SU-DHL-6 (cell line): ENCODE data around the gene CDC42BPG.
A peak's percentile ranks its signal among the peaks of the same experiment; 100 is the strongest.

ENCODE experiments used
- H2AFZ ChIP-seq: fragments of 200-600 bp; sonication (generic); 2 replicates; pipeline ENCODE4 v1.6.1; 2014; ENCODE audit warnings: low read depth, mild to moderate bottlenecking, moderate library complexity, mixed read lengths, antibody characterized with exemption, low read length; ENCODE audit not compliant: severe bottlenecking
- H3F3A ChIP-seq: fragments of 200-600 bp; shearing (Covaris generic); 2 replicates; pipeline ENCODE4 v1.6.0; 2016; ENCODE audit warnings: antibody characterized with exemption, mild to moderate bottlenecking; ENCODE audit not compliant: insufficient read depth
- H3K27ac ChIP-seq: fragments of 200-600 bp; sonication (generic); 2 replicates; pipeline ENCODE4 v1.5.1; 2016; ENCODE audit warnings: low read depth, mild to moderate bottlenecking, low read length, moderate library complexity, mixed read lengths
- H3K27me3 ChIP-seq: fragments of 200-600 bp; sonication (generic), shearing (Covaris generic); 2 replicates; pipeline ENCODE4 v1.6.0; 2014; ENCODE audit warnings: mild to moderate bottlenecking, low read length
- H3K36me3 ChIP-seq: fragments of 200-600 bp; sonication (generic); 2 replicates; pipeline ENCODE4 v1.6.1; 2014; ENCODE audit warnings: mild to moderate bottlenecking, low read length, mixed read lengths
- H3K4me2 ChIP-seq: fragments of 300-600, 200-600 bp; shearing (Covaris generic), sonication (generic); 2 replicates; pipeline ENCODE4 v1.6.0; 2014; ENCODE audit warnings: low read length, low read depth, mild to moderate bottlenecking; ENCODE audit not compliant: poor library complexity, severe bottlenecking
- H3K4me3 ChIP-seq: fragments of 200-600 bp; sonication (generic); 2 replicates; pipeline ENCODE4 v1.5.1; 2014; ENCODE audit warnings: antibody characterized with exemption, low read length, mild to moderate bottlenecking, mixed read lengths; ENCODE audit not compliant: insufficient read depth, poor library complexity, severe bottlenecking
- H3K79me2 ChIP-seq: fragments of 200-600 bp; sonication (generic); 2 replicates; pipeline ENCODE4 v1.6.1; 2014; ENCODE audit warnings: mild to moderate bottlenecking, low read length, moderate library complexity; ENCODE audit not compliant: insufficient read depth
- H3K9ac ChIP-seq: fragments of 200-600 bp; sonication (generic); 2 replicates; pipeline ENCODE4 v1.7.0; 2014; ENCODE audit warnings: mild to moderate bottlenecking, low read length
- H3K9me2 ChIP-seq: fragments of 200-600 bp; sonication (generic); replicated peaks from 2 replicates; pipeline ENCODE4 v1.6.1; 2014; ENCODE audit warnings: low read length; ENCODE audit not compliant: insufficient read depth
- H3K9me3 ChIP-seq: fragments of 200-600 bp; sonication (generic); 2 replicates; pipeline ENCODE4 v1.6.1; 2014; ENCODE audit warnings: low read length, mixed read lengths; ENCODE audit not compliant: insufficient read depth
- H4K20me1 ChIP-seq: fragments of 200-600 bp; sonication (generic); 2 replicates; pipeline ENCODE4 v1.6.1; 2014; ENCODE audit warnings: low read depth, mild to moderate bottlenecking, antibody characterized with exemption, low read length, moderate library complexity, mixed read lengths
- EZH2phosphoT487 ChIP-seq: fragments of 200-600 bp; sonication (generic), shearing (Covaris generic); conservative IDR thresholded peaks from 2 replicates; pipeline ENCODE4 v1.6.1; 2018; ENCODE audit warnings: mild to moderate bottlenecking, antibody characterized with exemption, low read length, moderate library complexity, mixed read lengths
- TF ChIP-seq, protein P1 (sequence below): fragments of 200-600 bp; sonication (generic); IDR thresholded peaks from one replicate; pipeline ENCODE4 v1.5.1; 2017; ENCODE audit warnings: antibody characterized with exemption, mild to moderate bottlenecking, low read length, moderate library complexity; ENCODE audit not compliant: insufficient read depth, poor library complexity, severe bottlenecking

The CDC42BPG gene

DNA sequence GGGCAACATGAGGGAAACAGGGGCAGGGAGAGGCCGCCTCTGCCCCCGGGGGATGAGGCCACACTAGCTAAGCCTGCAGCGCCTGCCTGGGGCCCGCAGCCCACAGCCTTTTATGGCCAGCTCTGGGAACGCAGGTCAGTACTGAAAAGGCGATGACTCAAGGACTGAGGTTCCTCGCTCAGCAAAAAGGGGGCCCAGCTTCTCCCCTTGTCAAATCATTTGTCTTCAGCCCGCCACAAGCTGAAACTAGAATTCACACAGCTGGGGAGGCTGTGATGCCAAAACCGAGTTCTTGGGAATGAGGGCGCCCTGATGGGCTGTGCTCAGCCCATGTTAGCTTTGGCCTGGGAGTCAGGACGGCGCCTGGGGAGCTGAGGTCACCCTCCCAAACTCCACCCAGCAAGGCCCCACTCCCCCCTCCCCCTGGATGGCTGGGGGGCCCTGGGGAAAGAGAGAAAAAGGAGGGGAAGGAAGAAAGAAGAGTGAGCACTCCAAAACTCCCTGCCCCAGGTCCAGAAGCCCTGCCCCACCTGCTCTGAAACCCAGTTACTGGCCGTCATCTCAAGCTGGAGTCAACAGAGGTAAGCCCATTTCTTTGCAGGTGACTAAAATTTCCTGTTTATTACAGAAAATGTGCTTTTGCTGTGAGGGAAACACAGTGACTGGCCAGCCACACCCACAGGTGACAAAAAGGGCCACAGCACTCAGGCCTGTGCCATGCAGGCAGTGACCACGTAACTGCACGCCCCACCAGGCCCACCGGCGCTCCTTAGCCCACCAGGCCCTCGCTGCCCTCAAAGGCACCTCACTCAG is 20.2 kb upstream of the CDC42BPG start:
- no peaks in the 10 kb centered on the region for H3K9me2 ChIP-seq
- H3K27me3 ChIP-seq = no peaks in the 10 kb centered on the region
- peaks cover 15% of the 10 kb centered on the region for H3K36me3 ChIP-seq
- H3F3A ChIP-seq = peaks cover 65% of the 10 kb centered on the region
- H4K20me1 ChIP-seq = no peaks in the 10 kb centered on the region
- TF ChIP-seq, protein P1, sequence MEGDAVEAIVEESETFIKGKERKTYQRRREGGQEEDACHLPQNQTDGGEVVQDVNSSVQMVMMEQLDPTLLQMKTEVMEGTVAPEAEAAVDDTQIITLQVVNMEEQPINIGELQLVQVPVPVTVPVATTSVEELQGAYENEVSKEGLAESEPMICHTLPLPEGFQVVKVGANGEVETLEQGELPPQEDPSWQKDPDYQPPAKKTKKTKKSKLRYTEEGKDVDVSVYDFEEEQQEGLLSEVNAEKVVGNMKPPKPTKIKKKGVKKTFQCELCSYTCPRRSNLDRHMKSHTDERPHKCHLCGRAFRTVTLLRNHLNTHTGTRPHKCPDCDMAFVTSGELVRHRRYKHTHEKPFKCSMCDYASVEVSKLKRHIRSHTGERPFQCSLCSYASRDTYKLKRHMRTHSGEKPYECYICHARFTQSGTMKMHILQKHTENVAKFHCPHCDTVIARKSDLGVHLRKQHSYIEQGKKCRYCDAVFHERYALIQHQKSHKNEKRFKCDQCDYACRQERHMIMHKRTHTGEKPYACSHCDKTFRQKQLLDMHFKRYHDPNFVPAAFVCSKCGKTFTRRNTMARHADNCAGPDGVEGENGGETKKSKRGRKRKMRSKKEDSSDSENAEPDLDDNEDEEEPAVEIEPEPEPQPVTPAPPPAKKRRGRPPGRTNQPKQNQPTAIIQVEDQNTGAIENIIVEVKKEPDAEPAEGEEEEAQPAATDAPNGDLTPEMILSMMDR = no peak
- TF ChIP-seq EZH2phosphoT487 = no peak
- H3K4me3 ChIP-seq = peak overlapping the region; percentile 12
- H3K27ac ChIP-seq = peak overlapping the region; percentile 93
- peak overlapping the region; percentile 62 for H3K4me2 ChIP-seq
- H3K79me2 ChIP-seq = peaks cover 89% of the 10 kb centered on the region
- H3K9me3 ChIP-seq = no peaks in the 10 kb centered on the region
- H2AFZ ChIP-seq = no peak overlapping the region
- peak overlapping the region; percentile 62 for H3K9ac ChIP-seq

DNA sequence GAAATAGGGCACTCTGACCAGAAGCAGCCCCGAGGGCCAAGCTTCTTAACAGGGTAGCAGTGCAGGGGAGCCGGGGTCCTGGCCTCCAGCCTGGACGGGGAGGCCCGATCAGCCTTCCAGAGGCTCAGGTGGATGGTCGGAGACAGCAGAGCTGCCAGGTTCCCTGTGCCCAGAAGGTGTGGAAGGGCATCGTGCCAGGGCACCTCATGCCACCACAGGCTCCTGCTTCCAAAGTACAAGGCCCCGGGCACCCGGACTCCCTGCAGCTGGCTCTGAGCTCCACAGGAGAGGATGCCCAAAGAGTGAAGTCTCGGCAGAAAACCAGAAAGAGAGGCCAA is 19.7 kb upstream of the CDC42BPG start:
- TF ChIP-seq, protein P1 = no peak
- no peak for TF ChIP-seq EZH2phosphoT487
- Histone ChIP-seq H3K36me3 (peaks cover 15% of the 10 kb centered on the region), H3K9me3 (no peaks in the 10 kb centered on the region), H3K79me2 (peaks cover 84% of the 10 kb centered on the region), H3K4me2 (peak overlapping the region; percentile 62), H3K9me2 (no peaks in the 10 kb centered on the region), H3K27me3 (no peaks in the 10 kb centered on the region), H2AFZ (no peak overlapping the region), H3K27ac (peak overlapping the region; percentile 93), H4K20me1 (no peaks in the 10 kb centered on the region), H3K9ac (peak overlapping the region; percentile 62), H3K4me3 (no peak overlapping the region), H3F3A (peaks cover 65% of the 10 kb centered on the region)

DNA sequence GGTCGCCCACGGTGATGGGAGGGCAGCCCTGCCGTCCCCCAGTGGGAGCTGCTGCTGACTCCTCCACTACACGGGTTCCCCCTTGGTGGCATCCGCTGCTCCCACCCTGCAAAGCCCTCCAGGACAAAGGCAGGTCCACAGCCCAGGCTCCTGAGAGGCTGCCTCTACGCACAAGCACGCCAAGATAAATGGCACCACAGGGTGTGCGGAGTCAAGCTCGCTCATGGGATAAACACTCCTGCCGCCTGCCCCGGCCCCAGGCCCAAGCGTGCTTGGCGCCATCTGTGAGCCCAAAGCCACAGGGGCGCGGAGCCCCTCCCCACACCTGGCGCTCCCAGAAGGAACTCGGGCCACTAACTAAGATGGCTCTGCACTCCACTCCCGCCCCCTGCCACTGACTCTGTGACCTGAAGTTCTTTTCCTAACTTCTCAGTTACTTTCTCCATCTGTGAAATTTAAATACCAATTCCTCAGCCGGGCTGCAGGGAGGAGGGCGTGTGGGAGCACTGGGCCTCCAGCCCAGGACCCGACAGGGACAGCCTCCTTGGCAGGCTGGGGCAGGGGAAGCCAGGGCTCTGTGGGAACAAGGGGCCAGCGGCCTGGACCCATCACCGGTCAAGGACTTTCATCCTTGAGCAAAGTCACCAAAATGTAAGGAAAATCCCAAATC is 19.1 kb upstream of the CDC42BPG start:
- no peak overlapping the region for H3K4me3 ChIP-seq
- H3F3A ChIP-seq = peaks cover 66% of the 10 kb centered on the region
- no peak for TF ChIP-seq EZH2phosphoT487
- TF ChIP-seq, protein P1 = no peak
- no peaks in the 10 kb centered on the region for H4K20me1 ChIP-seq
- peaks cover 82% of the 10 kb centered on the region for H3K79me2 ChIP-seq
- H3K9me3 ChIP-seq = no peaks in the 10 kb centered on the region
- H3K36me3 ChIP-seq = peaks cover 17% of the 10 kb centered on the region
- peak overlapping the region; percentile 62 for H3K9ac ChIP-seq
- peak overlapping the region; percentile 62 for H3K4me2 ChIP-seq
- no peaks in the 10 kb centered on the region for H3K27me3 ChIP-seq
- no peaks in the 10 kb centered on the region for H3K9me2 ChIP-seq
- H3K27ac ChIP-seq = peak overlapping the region; percentile 93
- H2AFZ ChIP-seq = no peak overlapping the region
